Caco-2 (cell line): ENCODE results near the gene PYCR2. TPM values are rescaled to one million over a fixed set of nuclear protein-coding genes. Genes with fewer than 3 reads are reported as not detected.

Experiments
- BruUV-seq: library from RNA; stranded (reverse); fragments of 400-500 nt; replicated peaks from 2 replicates; lab custom pipeline; 2021; lab: Mats Ljungman, UMichigan
- CTCF ChIA-PET: fragments of 300-600 bp; sonication (Branson Sonifier 250); formaldehyde crosslinking; loops from one replicate; lab custom pipeline; 2022; ENCODE audit warnings: antibody characterized with exemption; lab: Charles Lee
- POLR2A ChIA-PET: fragments of 300-600 bp; sonication (Branson Sonifier 250); formaldehyde crosslinking; loops from one replicate; lab custom pipeline; 2022; ENCODE audit warnings: antibody characterized with exemption; lab: Charles Lee
- DNase-seq, 2 experiments: peaks; one replicate each; pipeline versions ENCODE4 v3.0.0 to v3.0.0-alpha.2; 2020 to 2022
- H3K27me3 ChIP-seq: replicated peaks from 2 replicates; pipeline ENCODE4 v1.6.0; 2011; ENCODE audit warnings: low read length; ENCODE audit not compliant: control insufficient read depth, insufficient read depth
- H3K36me3 ChIP-seq: 2 replicates; pipeline ENCODE4 v1.5.1; 2011; ENCODE audit warnings: low read length; ENCODE audit not compliant: control insufficient read depth, insufficient read depth
- H3K4me1 ChIP-seq: fragments of 250-450 bp; sonication (Bioruptor Pico); 2 replicates; pipeline ENCODE4 v1.5.1; 2020; ENCODE audit warnings: mild to moderate bottlenecking
- H3K4me3 ChIP-seq: 2 replicates; pipeline ENCODE4 v1.5.1; 2011; ENCODE audit warnings: low read depth, mild to moderate bottlenecking, control low read depth, low read length
- H3K9me3 ChIP-seq: fragments of 250-450 bp; sonication (Bioruptor Pico); 2 replicates; pipeline ENCODE4 v1.5.1; 2020; ENCODE audit warnings: mild to moderate bottlenecking, moderate library complexity
- H3K27ac Mint-ChIP-seq: one replicate; pipeline ENCODE4 v1.8.0; 2022; ENCODE audit warnings: mixed read lengths; ENCODE audit not compliant: unreplicated experiment
- H3K27me3 Mint-ChIP-seq: one replicate; pipeline ENCODE4 v1.8.0; 2022; ENCODE audit warnings: mixed read lengths; ENCODE audit not compliant: insufficient read depth, unreplicated experiment
- H3K36me3 Mint-ChIP-seq: one replicate; pipeline ENCODE4 v1.8.0; 2022; ENCODE audit warnings: mild to moderate bottlenecking, mixed read lengths; ENCODE audit not compliant: insufficient read depth, unreplicated experiment
- H3K4me1 Mint-ChIP-seq: one replicate; pipeline ENCODE4 v1.8.0; 2022; ENCODE audit warnings: low read depth, mixed read lengths; ENCODE audit not compliant: unreplicated experiment
- H3K4me3 Mint-ChIP-seq: one replicate; pipeline ENCODE4 v1.8.0; 2022; ENCODE audit warnings: mild to moderate bottlenecking, moderate library complexity, mixed read lengths; ENCODE audit not compliant: unreplicated experiment
- H3K9me3 Mint-ChIP-seq: one replicate; pipeline ENCODE4 v1.8.0; 2022; ENCODE audit warnings: mixed read lengths; ENCODE audit not compliant: unreplicated experiment
- CTCF ChIP-seq, 2 experiments: fragments of 200-600 bp in 1 of 2; IDR thresholded peaks; 1 replicate in 1 of 2; 2 replicates in 1 of 2; pipeline versions ENCODE4 v1.5.1 to v1.8.0; 2011 to 2022; ENCODE audit warnings: antibody characterized with exemption in 1 of 2, control low read depth in 1 of 2, inconsistent platforms in 1 of 2, low read depth in 1 of 2, low read length in 1 of 2, mild to moderate bottlenecking in 1 of 2, moderate library complexity in 1 of 2; ENCODE audit not compliant: insufficient read depth in 1 of 2, severe bottlenecking in 1 of 2, unreplicated experiment in 1 of 2
- intact Hi-C: fragments of 100-400 bp; cut with micrococcal nuclease; formaldehyde crosslinking; loops from one replicate; pipeline ENCODE4 v1.10.0; 2022; ENCODE audit not compliant: unreplicated experiment
- total RNA-seq: library from RNA; stranded (reverse); gene quantifications from 2 replicates; pipeline ENCODE4 v1.2.3, GENCODE V29; 2022

PYCR2 gene
- total RNA-seq, 1 experiment from 2014 or later, result 73.7 TPM

DNA sequence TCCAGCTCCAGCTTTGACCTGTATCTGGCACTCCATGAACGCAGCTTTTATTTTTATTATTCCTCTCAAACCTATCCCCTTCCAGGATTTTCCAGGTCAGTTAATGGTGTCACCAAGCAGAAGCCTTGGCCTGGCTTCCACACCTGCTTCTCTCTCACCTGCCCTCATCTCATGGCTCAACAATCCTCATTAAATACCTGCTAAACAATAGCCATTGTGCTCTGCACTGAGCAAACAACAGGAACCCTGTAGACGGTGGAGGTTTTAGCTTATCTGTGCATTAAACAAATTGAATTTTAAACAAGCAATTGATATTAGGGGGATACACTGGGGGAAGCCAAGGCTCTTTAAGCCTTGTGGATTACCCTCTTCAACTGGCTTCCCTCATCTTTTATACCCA is 15.3 kb downstream of the PYCR2 start:
- Mint-ChIP-seq H3K36me3 (no peaks in the 10 kb centered on the region), H3K27me3 (no peaks in the 10 kb centered on the region), H3K27ac (no peak overlapping the region), H3K4me3 (no peak overlapping the region), H3K9me3 (no peaks in the 10 kb centered on the region), H3K4me1 (peaks cover 5% of the 10 kb centered on the region)
- intact Hi-C loops, result no loop called here
- ChIA-PET CTCF (no interaction called here), POLR2A (no interaction called here)
- Histone ChIP-seq H3K9me3 (no peaks in the 10 kb centered on the region), H3K27me3 (no peaks in the 10 kb centered on the region), H3K36me3 (no peaks in the 10 kb centered on the region), H3K4me3 (no peak overlapping the region), H3K4me1 (no peaks in the 10 kb centered on the region)
- no peak for DNase-seq
- no TSS peak for BruUV-seq
- no peak for TF ChIP-seq CTCF (IDR thresholded peaks at IDR 0.05; ENCODE audit: insufficient read depth in 1 of 2, low read depth in 1 of 2, low read length in 1 of 2, severe bottlenecking in 1 of 2, unreplicated experiment in 1 of 2)

- Mint-ChIP-seq H3K4me1 (peaks cover 5% of the 10 kb centered on the region), H3K27ac (no peak overlapping the region), H3K36me3 (no peaks in the 10 kb centered on the region), H3K4me3 (no peak overlapping the region), H3K9me3 (no peaks in the 10 kb centered on the region), H3K27me3 (no peaks in the 10 kb centered on the region)
- no peak for DNase-seq
- BruUV-seq, result no TSS peak
- Histone ChIP-seq H3K4me1 (no peaks in the 10 kb centered on the region), H3K9me3 (no peaks in the 10 kb centered on the region), H3K27me3 (no peaks in the 10 kb centered on the region), H3K4me3 (no peak overlapping the region), H3K36me3 (no peaks in the 10 kb centered on the region)
- intact Hi-C loops, result no loop called here
- CTCF ChIA-PET, result no interaction called here
- POLR2A ChIA-PET, result no interaction called here
- no peak for TF ChIP-seq CTCF (IDR thresholded peaks at IDR 0.05; ENCODE audit: insufficient read depth in 1 of 2, low read depth in 1 of 2, low read length in 1 of 2, severe bottlenecking in 1 of 2, unreplicated experiment in 1 of 2)
Observed at GRCh38 chr1:225908013-225908640, 15.9 kb downstream of the PYCR2 start.

DNA sequence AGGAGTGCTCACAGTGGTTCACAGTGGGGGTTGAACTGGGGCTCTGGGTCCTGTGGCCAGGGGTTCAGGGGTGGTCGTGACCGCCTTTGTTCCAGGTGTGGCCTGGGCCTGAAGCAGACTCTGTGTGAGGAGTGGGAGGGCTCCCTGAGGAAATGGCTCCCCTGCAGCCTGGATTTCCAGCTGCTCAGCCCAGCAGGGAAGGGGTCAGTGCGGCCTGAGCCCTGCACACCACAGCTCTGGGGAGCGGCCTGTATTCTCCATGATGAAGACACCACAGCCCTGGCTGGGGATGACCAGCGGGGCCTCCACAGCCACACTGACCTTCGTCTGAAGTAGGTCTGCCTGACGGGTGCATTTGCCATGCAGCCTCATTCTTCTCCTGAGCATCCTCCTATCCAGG is 16.7 kb downstream of the PYCR2 start:
- no peak for TF ChIP-seq CTCF (IDR thresholded peaks at IDR 0.05; ENCODE audit: insufficient read depth in 1 of 2, low read depth in 1 of 2, low read length in 1 of 2, severe bottlenecking in 1 of 2, unreplicated experiment in 1 of 2)
- intact Hi-C loops, result no loop called here
- Histone ChIP-seq H3K4me3 (no peak overlapping the region), H3K36me3 (no peaks in the 10 kb centered on the region), H3K4me1 (no peaks in the 10 kb centered on the region), H3K27me3 (no peaks in the 10 kb centered on the region), H3K9me3 (no peaks in the 10 kb centered on the region)
- no TSS peak for BruUV-seq
- H3K27ac Mint-ChIP-seq, result no peak overlapping the region
- H3K36me3 Mint-ChIP-seq, result no peaks in the 10 kb centered on the region
- H3K4me3 Mint-ChIP-seq, result no peak overlapping the region
- no peak for DNase-seq
- POLR2A ChIA-PET, result no interaction called here
- CTCF ChIA-PET, result interaction anchor here (1.2 kb wide), 1 partner anchor 29 kb away, joined by 4 read pairs; no protein-coding TSS in a partner anchor
- no peaks in the 10 kb centered on the region for H3K9me3 Mint-ChIP-seq
- H3K4me1 Mint-ChIP-seq, result peaks cover 5% of the 10 kb centered on the region
- H3K27me3 Mint-ChIP-seq, result no peaks in the 10 kb centered on the region
